ENCODE results near the gene SLC66A3. TPM values are rescaled to one million over a fixed set of nuclear protein-coding genes. Genes with fewer than 3 reads are reported as not detected.
A peak's percentile ranks its signal among the peaks of the same experiment; 100 is the strongest.

The SLC66A3 gene
- total RNA-seq, 1 experiment from 2014 or later = 13.3 TPM

- Histone ChIP-seq H3T11ph (ENCODE audit: low read length) (no peak overlapping the region), H3K14ac (ENCODE audit: insufficient read depth, low read length) (no peak overlapping the region), H2BK120ac (ENCODE audit: low read depth, low read length, poor library complexity, severe bottlenecking) (no peak overlapping the region), H3K9me3 (ENCODE audit: control insufficient read depth, low read depth, low read length) (no peaks in the 10 kb centered on the region), H2BK15ac (ENCODE audit: low read depth, low read length) (no peak overlapping the region), H2BK5ac (ENCODE audit: insufficient read length, low read length) (no peak overlapping the region), H3K56ac (ENCODE audit: insufficient read length, low read depth, low read length) (no peak overlapping the region), H2BK12ac (ENCODE audit: insufficient read length, low read depth, low read length) (no peak overlapping the region), H2BK20ac (ENCODE audit: low read depth, low read length, poor library complexity, severe bottlenecking) (no peak overlapping the region), H2AK5ac (ENCODE audit: insufficient read length, low read length) (no peak overlapping the region), H3K9ac (ENCODE audit: extremely low read depth, insufficient read length, low read length) (no peak overlapping the region), H4K5ac (ENCODE audit: insufficient read length, low read depth, low read length) (no peak overlapping the region), H3K18ac (ENCODE audit: insufficient read length, low read depth, low read length) (no peak overlapping the region), H4K8ac (replicated peaks; ENCODE audit: insufficient read length, low read depth, low read length) (no peak overlapping the region), H3K27ac (ENCODE audit: insufficient read length, low read depth, low read length) (no peak overlapping the region), H2AFZ (ENCODE audit: low read length) (no peak overlapping the region), H3K27me3 (ENCODE audit: insufficient read depth, low read length) (no peaks in the 10 kb centered on the region), H3K4me2 (ENCODE audit: insufficient read depth, insufficient read length, low read length) (peak overlapping the region; percentile 59), H4K91ac (ENCODE audit: insufficient read length, low read depth, low read length) (no peak overlapping the region), H3K4ac (ENCODE audit: low read depth, low read length) (no peak overlapping the region), H3K23ac (ENCODE audit: insufficient read length, low read depth, low read length) (no peak overlapping the region), H3K23me2 (ENCODE audit: insufficient read length, low read depth, low read length, poor library complexity, severe bottlenecking) (peaks cover 5% of the 10 kb centered on the region), H3K79me1 (ENCODE audit: insufficient read depth, low read depth, low read length, poor library complexity, severe bottlenecking) (no peaks in the 10 kb centered on the region), H4K20me1 (ENCODE audit: control insufficient read depth, insufficient read depth, insufficient read length) (no peaks in the 10 kb centered on the region), H3K79me2 (ENCODE audit: insufficient read depth, low read length) (no peaks in the 10 kb centered on the region), H3K4me1 (ENCODE audit: insufficient read depth, low read length) (no peaks in the 10 kb centered on the region)
- peaks cover 40% of the 10 kb centered on the region for H3K27me3 Mint-ChIP-seq (ENCODE audit: low read depth)
- H3K9me3 Mint-ChIP-seq = no peaks in the 10 kb centered on the region; a peak in 1 of 5 replicates
- peak overlapping the region in 1 of 3 experiments; percentile 79; a peak in 3 of 7 replicates for H3K27ac Mint-ChIP-seq
- H3K4me3 Mint-ChIP-seq = peak overlapping the region; percentile 62 to 78
- H3K36me3 Mint-ChIP-seq (ENCODE audit: insufficient read depth in 1 of 3, low read depth in 3 of 3) = no peaks in the 10 kb centered on the region; a peak in 1 of 7 replicates
- peak; percentile 98 for DNase-seq
- no CpG with 5 or more reads among the region's 49 CpGs for WGBS (ENCODE audit: extremely low coverage, insufficient read length, low lambda C conversion rate)
- peaks cover 8 to 17% of the 10 kb centered on the region in 2 experiments for H3K4me1 Mint-ChIP-seq
- TF ChIP-seq, protein P1, sequence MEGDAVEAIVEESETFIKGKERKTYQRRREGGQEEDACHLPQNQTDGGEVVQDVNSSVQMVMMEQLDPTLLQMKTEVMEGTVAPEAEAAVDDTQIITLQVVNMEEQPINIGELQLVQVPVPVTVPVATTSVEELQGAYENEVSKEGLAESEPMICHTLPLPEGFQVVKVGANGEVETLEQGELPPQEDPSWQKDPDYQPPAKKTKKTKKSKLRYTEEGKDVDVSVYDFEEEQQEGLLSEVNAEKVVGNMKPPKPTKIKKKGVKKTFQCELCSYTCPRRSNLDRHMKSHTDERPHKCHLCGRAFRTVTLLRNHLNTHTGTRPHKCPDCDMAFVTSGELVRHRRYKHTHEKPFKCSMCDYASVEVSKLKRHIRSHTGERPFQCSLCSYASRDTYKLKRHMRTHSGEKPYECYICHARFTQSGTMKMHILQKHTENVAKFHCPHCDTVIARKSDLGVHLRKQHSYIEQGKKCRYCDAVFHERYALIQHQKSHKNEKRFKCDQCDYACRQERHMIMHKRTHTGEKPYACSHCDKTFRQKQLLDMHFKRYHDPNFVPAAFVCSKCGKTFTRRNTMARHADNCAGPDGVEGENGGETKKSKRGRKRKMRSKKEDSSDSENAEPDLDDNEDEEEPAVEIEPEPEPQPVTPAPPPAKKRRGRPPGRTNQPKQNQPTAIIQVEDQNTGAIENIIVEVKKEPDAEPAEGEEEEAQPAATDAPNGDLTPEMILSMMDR (conservative IDR thresholded peaks at IDR 0.05) = no peak
Observed at GRCh38 chr2:11154923-11155380, 315 bp upstream of the SLC66A3 start.
